Tibial artery (tissue), 4 donors: ENCODE data around the gene USP24.

Source experiments
- DNase-seq, 2 donors: peaks; one replicate each; pipeline ENCODE4 v3.0.0-alpha.2; 2019
- H3K27ac ChIP-seq, 2 donors: fragments of 200-600 bp; sonication (generic) in 1 of 2; 1 replicate in 1 of 2; 2 replicates in 1 of 2; pipeline ENCODE4 v1.5.1; 2018 to 2019; ENCODE audit warnings: mild to moderate bottlenecking in 1 of 2
- H3K27me3 ChIP-seq, 2 donors: fragments of 200-600 bp; sonication (generic) in 1 of 2; one replicate each; pipeline versions ENCODE4 v1.5.1 to v1.6.0; 2016 to 2019
- H3K36me3 ChIP-seq, 3 donors: fragments of 200-600 bp; sonication (generic) in 2 of 3; one replicate each; pipeline ENCODE4 v1.5.1; 2016 to 2019; ENCODE audit warnings: mild to moderate bottlenecking in 2 of 3
- H3K4me1 ChIP-seq, 4 donors: fragments of 200-600 bp; sonication (generic) in 2 of 4; 1 replicate in 3 of 4; 2 replicates in 1 of 4; pipeline ENCODE4 v1.5.1; 2016 to 2019
- H3K4me3 ChIP-seq, 2 donors: fragments of 200-600 bp; sonication (generic) in 1 of 2; 1 replicate in 1 of 2; 2 replicates in 1 of 2; pipeline ENCODE4 v1.5.1; 2018 to 2019; ENCODE audit warnings: mild to moderate bottlenecking in 2 of 2
- H3K9me3 ChIP-seq, 3 donors: fragments of 200-600 bp; sonication (generic) in 1 of 3; one replicate each; pipeline ENCODE4 v1.5.1; 2016 to 2019
- CTCF ChIP-seq, 2 experiments: fragments of 200-600 bp in 1 of 2; fragments of 450-650 bp in 1 of 2; IDR thresholded peaks; one replicate each; pipeline ENCODE4 v1.5.1; 2017 to 2019; ENCODE audit warnings: antibody characterized with exemption in 2 of 2, mild to moderate bottlenecking in 1 of 2, moderate library complexity in 1 of 2
- intact Hi-C: fragments of 100-400 bp; cut with DNase I; formaldehyde crosslinking; loops from one replicate; pipeline ENCODE4 v1.15.0; 2023; ENCODE audit warnings: low total_unique reads

Gene USP24

DNA sequence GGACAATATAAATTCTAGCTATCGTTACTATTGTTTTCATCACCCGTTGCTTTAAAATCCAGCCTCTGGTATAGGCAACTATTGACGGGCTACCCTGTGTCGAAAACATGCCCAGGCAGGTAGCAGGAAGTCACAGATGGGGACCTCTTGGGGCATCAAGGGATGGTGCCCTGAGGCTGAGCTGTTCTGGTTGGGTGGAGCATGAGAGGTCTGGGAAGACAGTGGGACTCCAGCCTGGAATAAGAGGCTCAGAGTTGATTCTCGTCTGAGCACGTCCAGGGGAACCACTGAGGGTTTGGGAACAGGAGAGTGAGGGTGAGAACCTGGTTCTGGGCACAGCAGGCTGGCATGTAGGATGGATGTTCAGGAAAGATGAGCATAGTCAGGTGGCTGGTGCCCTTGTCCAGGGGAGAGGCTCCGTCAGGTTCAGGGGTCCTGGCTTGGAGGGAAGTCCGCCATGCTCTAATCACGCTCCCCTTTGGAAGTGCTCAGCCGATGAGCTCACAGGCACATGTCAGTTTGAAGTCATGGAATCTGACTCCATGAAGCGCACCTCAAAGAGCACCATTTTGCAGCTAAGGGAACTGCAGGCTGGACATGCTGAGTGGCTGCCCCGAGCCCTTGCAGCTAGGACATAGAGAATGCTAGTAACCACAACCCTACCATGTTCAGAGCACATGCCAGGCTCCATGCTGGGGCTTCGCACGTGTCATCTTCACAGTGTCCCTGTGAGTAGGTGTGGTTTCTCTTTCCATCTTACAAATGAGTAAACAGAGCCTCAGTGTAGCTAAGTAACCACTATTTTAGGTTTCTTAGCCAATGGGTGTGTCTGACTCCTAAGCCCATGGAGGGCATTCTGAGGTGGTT is 154.8 kb downstream of the USP24 start:
- TF ChIP-seq CTCF (IDR thresholded peaks at IDR 0.05): no peak
- intact Hi-C loops: no loop called here
- peaks cover 4 to 36% (median 18%) of the 10 kb centered on the region in 4 donors for H3K4me1 ChIP-seq
- no peak overlapping the region for H3K27ac ChIP-seq
- DNase-seq: no peak
- no peaks in the 10 kb centered on the region for H3K27me3 ChIP-seq
- no peaks in the 10 kb centered on the region for H3K36me3 ChIP-seq
- H3K9me3 ChIP-seq: no peaks in the 10 kb centered on the region
- no peak overlapping the region for H3K4me3 ChIP-seq

DNA sequence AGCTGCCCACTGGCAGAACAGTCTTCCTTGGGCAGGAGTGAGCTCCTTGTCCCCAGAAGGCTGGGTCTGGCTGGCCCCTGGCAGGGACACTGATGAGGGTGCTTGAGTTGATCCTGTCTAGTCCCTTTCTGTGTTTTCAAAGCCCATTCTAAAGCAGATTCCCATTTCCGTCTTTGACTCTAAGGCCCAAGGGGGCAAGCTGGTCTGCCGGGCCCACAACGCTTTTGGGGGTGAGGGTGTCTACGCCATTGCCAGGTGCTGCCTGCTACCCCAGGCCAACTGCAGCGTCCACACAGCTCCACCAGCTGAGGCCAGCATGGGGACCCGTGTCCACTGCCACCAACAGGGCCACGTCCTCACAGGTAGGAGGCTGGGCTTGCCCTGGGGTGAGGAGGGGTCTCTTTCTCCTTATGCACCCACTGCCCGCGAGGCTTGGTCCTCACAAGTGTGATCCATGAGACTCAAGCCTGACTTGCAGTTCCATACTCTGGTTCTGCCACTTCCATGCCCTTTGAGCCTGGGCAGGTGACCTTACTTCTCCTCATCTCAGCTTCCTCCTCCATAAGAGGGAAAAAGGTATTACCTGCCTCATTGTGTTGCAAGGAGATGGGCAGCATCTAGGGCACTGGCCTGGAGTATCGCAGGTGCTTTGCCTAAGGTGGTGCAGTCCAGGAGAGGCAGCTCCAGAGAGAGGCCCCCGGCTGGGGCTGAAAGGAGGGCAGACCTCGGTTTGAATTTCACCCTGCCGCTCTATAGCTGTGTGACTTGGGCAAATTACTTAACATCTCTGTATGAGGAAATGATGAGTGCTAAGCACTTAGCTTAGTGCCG is 155.6 kb downstream of the USP24 start:
- H3K27ac ChIP-seq: no peak overlapping the region
- peaks cover 0 to 28% (median 11%) of the 10 kb centered on the region in 4 donors for H3K4me1 ChIP-seq
- no peak for DNase-seq
- intact Hi-C loops: no loop called here
- no peaks in the 10 kb centered on the region for H3K27me3 ChIP-seq
- no peaks in the 10 kb centered on the region for H3K36me3 ChIP-seq
- TF ChIP-seq CTCF (IDR thresholded peaks at IDR 0.05): no peak
- no peaks in the 10 kb centered on the region for H3K9me3 ChIP-seq
- H3K4me3 ChIP-seq: no peak overlapping the region

GRCh38 chr1:55057956-55058298 is 157.2 kb downstream of the USP24 start:
- Histone ChIP-seq H3K27me3 (no peaks in the 10 kb centered on the region), H3K9me3 (no peaks in the 10 kb centered on the region), H3K36me3 (no peaks in the 10 kb centered on the region), H3K4me1 (peaks cover 0 to 21% (median 5%) of the 10 kb centered on the region in 4 donors), H3K27ac (no peak overlapping the region), H3K4me3 (no peak overlapping the region)
- DNase-seq: no peak
- TF ChIP-seq CTCF (IDR thresholded peaks at IDR 0.05): no peak
- intact Hi-C loops: no loop called here

DNA sequence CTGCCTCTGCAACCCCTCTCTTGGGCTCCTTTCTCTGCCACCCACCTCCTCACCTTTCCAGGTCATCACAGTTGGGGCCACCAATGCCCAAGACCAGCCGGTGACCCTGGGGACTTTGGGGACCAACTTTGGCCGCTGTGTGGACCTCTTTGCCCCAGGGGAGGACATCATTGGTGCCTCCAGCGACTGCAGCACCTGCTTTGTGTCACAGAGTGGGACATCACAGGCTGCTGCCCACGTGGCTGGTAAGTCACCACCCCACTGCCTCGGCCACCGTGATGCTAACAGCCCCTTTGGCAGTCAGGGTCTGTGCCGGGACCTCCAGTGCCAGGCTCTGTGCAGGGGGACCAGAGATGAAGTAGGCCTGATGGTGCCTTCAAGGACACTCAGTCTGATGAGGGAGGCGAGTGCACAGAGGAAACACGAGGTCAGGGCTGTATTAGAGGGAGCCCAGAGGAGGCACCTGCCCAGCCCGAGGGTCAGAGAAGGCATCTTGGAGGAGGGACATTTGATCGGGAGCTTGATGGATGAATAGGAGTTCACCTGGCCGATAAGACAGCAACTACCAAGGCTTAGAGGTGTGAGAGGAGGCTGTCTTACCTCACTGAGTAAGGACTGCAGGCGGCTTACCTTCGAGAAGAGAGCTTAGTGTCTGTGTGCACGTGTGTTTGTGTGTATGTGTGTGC is 157.8 kb downstream of the USP24 start:
- H3K27ac ChIP-seq: no peak overlapping the region
- H3K4me1 ChIP-seq: peaks cover 0 to 17% (median 4%) of the 10 kb centered on the region in 4 donors
- intact Hi-C loops: no loop called here
- no peaks in the 10 kb centered on the region for H3K9me3 ChIP-seq
- H3K27me3 ChIP-seq: no peaks in the 10 kb centered on the region
- DNase-seq: no peak
- no peaks in the 10 kb centered on the region for H3K36me3 ChIP-seq
- no peak overlapping the region for H3K4me3 ChIP-seq
- no peak for TF ChIP-seq CTCF (IDR thresholded peaks at IDR 0.05)

DNA sequence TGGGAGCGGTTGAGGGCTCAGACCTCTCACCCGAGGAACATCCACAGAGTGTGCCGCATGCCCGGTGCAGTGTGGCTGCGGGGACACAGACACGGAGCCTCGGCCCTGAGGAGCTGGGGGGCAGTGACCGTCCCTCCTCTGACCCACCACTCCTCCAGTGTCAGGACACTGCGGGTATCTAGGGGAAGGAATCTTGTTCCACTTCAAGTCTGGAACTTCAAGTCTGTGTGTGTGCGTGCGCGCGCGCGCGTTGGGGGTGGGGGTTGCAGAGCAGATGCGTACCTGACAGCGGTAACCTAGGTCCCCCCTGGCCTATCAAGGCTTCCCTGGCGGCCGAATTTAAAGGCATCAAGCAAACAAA is 158.6 kb downstream of the USP24 start:
- H3K36me3 ChIP-seq: no peaks in the 10 kb centered on the region
- H3K27ac ChIP-seq: no peak overlapping the region
- peaks cover 0 to 9% (median 0%) of the 10 kb centered on the region in 4 donors for H3K4me1 ChIP-seq
- DNase-seq: peak in 1 of 2 donors; percentile 55
- H3K4me3 ChIP-seq: no peak overlapping the region
- TF ChIP-seq CTCF (IDR thresholded peaks at IDR 0.05): no peak
- H3K27me3 ChIP-seq: no peaks in the 10 kb centered on the region
- no peaks in the 10 kb centered on the region for H3K9me3 ChIP-seq
- intact Hi-C loops: no loop called here
